Measurements from ENCODE around the gene HOOK2. TPM values are rescaled to one million over a fixed set of nuclear protein-coding genes. Genes with fewer than 3 reads are reported as not detected.

HOOK2 gene
- total RNA-seq, 1 donor from 2014 or later: 25.9 TPM

DNA sequence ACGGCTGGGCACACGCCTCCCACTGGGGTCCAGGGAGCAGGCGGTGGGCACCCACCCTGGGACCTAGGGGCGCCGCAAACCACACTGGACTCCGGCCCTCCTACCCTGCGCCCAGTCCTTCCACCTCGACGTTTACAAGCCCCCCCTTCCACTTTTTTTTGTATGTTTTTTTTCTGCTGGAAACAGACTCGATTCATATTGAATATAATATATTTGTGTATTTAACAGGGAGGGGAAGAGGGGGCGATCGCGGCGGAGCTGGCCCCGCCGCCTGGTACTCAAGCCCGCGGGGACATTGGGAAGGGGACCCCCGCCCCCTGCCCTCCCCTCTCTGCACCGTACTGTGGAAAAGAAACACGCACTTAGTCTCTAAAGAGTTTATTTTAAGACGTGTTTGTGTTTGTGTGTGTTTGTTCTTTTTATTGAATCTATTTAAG lies 17.5 kb upstream of the HOOK2 start:
- FAIRE-seq: no peak
- H3K9me3 ChIP-seq (ENCODE audit: insufficient read depth, low read depth, low read length): no peaks in the 10 kb centered on the region
- TF ChIP-seq, protein P1, sequence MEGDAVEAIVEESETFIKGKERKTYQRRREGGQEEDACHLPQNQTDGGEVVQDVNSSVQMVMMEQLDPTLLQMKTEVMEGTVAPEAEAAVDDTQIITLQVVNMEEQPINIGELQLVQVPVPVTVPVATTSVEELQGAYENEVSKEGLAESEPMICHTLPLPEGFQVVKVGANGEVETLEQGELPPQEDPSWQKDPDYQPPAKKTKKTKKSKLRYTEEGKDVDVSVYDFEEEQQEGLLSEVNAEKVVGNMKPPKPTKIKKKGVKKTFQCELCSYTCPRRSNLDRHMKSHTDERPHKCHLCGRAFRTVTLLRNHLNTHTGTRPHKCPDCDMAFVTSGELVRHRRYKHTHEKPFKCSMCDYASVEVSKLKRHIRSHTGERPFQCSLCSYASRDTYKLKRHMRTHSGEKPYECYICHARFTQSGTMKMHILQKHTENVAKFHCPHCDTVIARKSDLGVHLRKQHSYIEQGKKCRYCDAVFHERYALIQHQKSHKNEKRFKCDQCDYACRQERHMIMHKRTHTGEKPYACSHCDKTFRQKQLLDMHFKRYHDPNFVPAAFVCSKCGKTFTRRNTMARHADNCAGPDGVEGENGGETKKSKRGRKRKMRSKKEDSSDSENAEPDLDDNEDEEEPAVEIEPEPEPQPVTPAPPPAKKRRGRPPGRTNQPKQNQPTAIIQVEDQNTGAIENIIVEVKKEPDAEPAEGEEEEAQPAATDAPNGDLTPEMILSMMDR (IDR thresholded peaks at IDR 0.05; ENCODE audit: insufficient read depth, low read depth, low read length): no peak
- TF ChIP-seq EZH2 (IDR thresholded peaks at IDR 0.05; ENCODE audit: insufficient read depth, low read length): no peak
- Mint-ChIP-seq H3K4me1 (ENCODE audit: low read depth, unreplicated experiment) (peaks cover 31% of the 10 kb centered on the region), H3K9me3 (ENCODE audit: unreplicated experiment) (no peaks in the 10 kb centered on the region), H3K27ac (ENCODE audit: unreplicated experiment) (peak overlapping the region; percentile 97), H3K27me3 (ENCODE audit: low read depth, unreplicated experiment) (no peaks in the 10 kb centered on the region), H3K4me3 (ENCODE audit: unreplicated experiment) (peak overlapping the region; percentile 93), H3K36me3 (ENCODE audit: low read depth, unreplicated experiment) (no peaks in the 10 kb centered on the region)
- H3K36me3 ChIP-seq (ENCODE audit: insufficient read depth, low read length): no peaks in the 10 kb centered on the region
- H3K27ac ChIP-seq (ENCODE audit: low read depth, low read length): peak overlapping the region; percentile 90
- peak overlapping the region; percentile 91 for H3K4me2 ChIP-seq (ENCODE audit: low read length)
- H3K27me3 ChIP-seq (ENCODE audit: insufficient read depth, low read length): no peaks in the 10 kb centered on the region
- peaks cover 21% of the 10 kb centered on the region for H3K79me2 ChIP-seq (ENCODE audit: insufficient read depth, low read length)
- no peak overlapping the region for H2AFZ ChIP-seq (ENCODE audit: low read depth, low read length)
- H3K4me3 ChIP-seq (ENCODE audit: insufficient read depth, low read depth, low read length): peak overlapping the region; percentile 92
- H4K20me1 ChIP-seq (ENCODE audit: insufficient read depth, low read length): peaks cover 19% of the 10 kb centered on the region
- H3K9ac ChIP-seq (ENCODE audit: low read length): peak overlapping the region; percentile 94
- peaks cover 38% of the 10 kb centered on the region for H3K4me1 ChIP-seq (ENCODE audit: insufficient read depth, low read length)
- DNase-seq (ENCODE audit: low read depth): no peak

DNA sequence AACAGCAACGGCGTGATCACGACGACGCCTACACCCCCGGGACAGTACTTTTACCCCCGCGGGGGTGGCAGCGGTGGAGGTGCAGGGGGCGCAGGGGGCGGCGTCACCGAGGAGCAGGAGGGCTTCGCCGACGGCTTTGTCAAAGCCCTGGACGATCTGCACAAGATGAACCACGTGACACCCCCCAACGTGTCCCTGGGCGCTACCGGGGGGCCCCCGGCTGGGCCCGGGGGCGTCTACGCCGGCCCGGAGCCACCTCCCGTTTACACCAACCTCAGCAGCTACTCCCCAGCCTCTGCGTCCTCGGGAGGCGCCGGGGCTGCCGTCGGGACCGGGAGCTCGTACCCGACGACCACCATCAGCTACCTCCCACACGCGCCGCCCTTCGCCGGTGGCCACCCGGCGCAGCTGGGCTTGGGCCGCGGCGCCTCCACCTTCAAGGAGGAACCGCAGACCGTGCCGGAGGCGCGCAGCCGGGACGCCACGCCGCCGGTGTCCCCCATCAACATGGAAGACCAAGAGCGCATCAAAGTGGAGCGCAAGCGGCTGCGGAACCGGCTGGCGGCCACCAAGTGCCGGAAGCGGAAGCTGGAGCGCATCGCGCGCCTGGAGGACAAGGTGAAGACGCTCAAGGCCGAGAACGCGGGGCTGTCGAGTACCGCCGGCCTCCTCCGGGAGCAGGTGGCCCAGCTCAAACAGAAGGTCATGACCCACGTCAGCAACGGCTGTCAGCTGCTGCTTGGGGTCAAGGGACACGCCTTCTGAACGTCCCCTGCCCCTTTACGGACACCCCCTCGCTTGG lies 16.9 kb upstream of the HOOK2 start:
- H3K79me2 ChIP-seq (ENCODE audit: insufficient read depth, low read length): peaks cover 21% of the 10 kb centered on the region
- H3K4me1 ChIP-seq (ENCODE audit: insufficient read depth, low read length): peaks cover 38% of the 10 kb centered on the region
- TF ChIP-seq, protein P1 (IDR thresholded peaks at IDR 0.05; ENCODE audit: insufficient read depth, low read depth, low read length): no peak
- no peak for TF ChIP-seq EZH2 (IDR thresholded peaks at IDR 0.05; ENCODE audit: insufficient read depth, low read length)
- no peaks in the 10 kb centered on the region for H3K27me3 Mint-ChIP-seq (ENCODE audit: low read depth, unreplicated experiment)
- peak overlapping the region; percentile 94 for H3K9ac ChIP-seq (ENCODE audit: low read length)
- no peaks in the 10 kb centered on the region for H3K9me3 ChIP-seq (ENCODE audit: insufficient read depth, low read depth, low read length)
- peaks cover 31% of the 10 kb centered on the region for H3K4me1 Mint-ChIP-seq (ENCODE audit: low read depth, unreplicated experiment)
- H3K27ac ChIP-seq (ENCODE audit: low read depth, low read length): peak overlapping the region; percentile 90
- no peak overlapping the region for H2AFZ ChIP-seq (ENCODE audit: low read depth, low read length)
- no peaks in the 10 kb centered on the region for H3K27me3 ChIP-seq (ENCODE audit: insufficient read depth, low read length)
- no peak for FAIRE-seq
- no peak for DNase-seq (ENCODE audit: low read depth)
- H3K27ac Mint-ChIP-seq (ENCODE audit: unreplicated experiment): peak overlapping the region; percentile 97
- H3K4me3 Mint-ChIP-seq (ENCODE audit: unreplicated experiment): peak overlapping the region; percentile 93
- H3K4me3 ChIP-seq (ENCODE audit: insufficient read depth, low read depth, low read length): peak overlapping the region; percentile 92
- no peaks in the 10 kb centered on the region for H3K36me3 Mint-ChIP-seq (ENCODE audit: low read depth, unreplicated experiment)
- H3K4me2 ChIP-seq (ENCODE audit: low read length): peak overlapping the region; percentile 91
- no peaks in the 10 kb centered on the region for H3K9me3 Mint-ChIP-seq (ENCODE audit: unreplicated experiment)
- H4K20me1 ChIP-seq (ENCODE audit: insufficient read depth, low read length): peaks cover 19% of the 10 kb centered on the region
- H3K36me3 ChIP-seq (ENCODE audit: insufficient read depth, low read length): no peaks in the 10 kb centered on the region

Data from astrocyte (in vitro differentiated cells and primary cell).